GM12874 (cell line): ENCODE data around the gene TIMM22.

ENCODE experiments used
- CTCF ChIP-seq: IDR thresholded peaks from 2 replicates; pipeline ENCODE4 v1.5.1; 2011; ENCODE audit warnings: low read depth, mild to moderate bottlenecking, control low read depth, low read length, moderate library complexity; ENCODE audit not compliant: insufficient read depth

The TIMM22 gene

GRCh38 chr17:996554-997344 is at the start of gene TIMM22:
Gene TIMM22, plus strand, starts transcription at chr17:997129. Its CDS starts 14 bp downstream, at chr17:997143.
- TF ChIP-seq CTCF = peak; percentile 97

- TF ChIP-seq CTCF = no peak
Observed at GRCh38 chr17:948284-948852, 48.6 kb upstream of the TIMM22 start.

GRCh38 chr17:949623-950303 is 47.2 kb upstream of the TIMM22 start:
- no peak for TF ChIP-seq CTCF

- TF ChIP-seq CTCF = no peak
Observed at GRCh38 chr17:951325-952132, 45.4 kb upstream of the TIMM22 start.

GRCh38 chr17:953767-954166 is 43.2 kb upstream of the TIMM22 start:
- TF ChIP-seq CTCF = no peak

- no peak for TF ChIP-seq CTCF
Observed at GRCh38 chr17:954431-955164, 42.3 kb upstream of the TIMM22 start.
